NAMALWA (cell line): Measurements from ENCODE around the gene NLRP1.

Experiments
- DNase-seq: peaks from one replicate; pipeline ENCODE4 v3.0.0-alpha.2; 2015; ENCODE audit warnings: low spot score

Gene NLRP1

DNA sequence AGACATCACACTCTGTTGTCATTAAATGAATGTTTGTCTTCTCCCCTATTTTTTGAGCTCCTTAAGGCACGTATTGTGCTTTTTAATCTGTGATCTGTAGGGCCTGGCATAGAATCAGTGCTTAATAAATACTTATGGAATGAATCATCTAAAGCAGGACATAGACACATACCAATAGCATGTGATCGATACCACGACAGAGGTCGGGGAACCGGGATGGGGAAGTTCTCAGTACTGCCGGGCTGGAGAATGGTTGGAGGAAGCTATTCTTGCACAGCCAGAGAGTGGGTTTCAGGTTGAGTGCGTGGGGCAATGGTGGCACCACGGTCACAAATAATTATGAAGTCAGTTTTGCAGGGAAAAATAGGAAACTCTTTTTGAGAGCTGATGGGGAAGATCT lies 26.8 kb downstream of the NLRP1 start:
- no peak for DNase-seq

DNA sequence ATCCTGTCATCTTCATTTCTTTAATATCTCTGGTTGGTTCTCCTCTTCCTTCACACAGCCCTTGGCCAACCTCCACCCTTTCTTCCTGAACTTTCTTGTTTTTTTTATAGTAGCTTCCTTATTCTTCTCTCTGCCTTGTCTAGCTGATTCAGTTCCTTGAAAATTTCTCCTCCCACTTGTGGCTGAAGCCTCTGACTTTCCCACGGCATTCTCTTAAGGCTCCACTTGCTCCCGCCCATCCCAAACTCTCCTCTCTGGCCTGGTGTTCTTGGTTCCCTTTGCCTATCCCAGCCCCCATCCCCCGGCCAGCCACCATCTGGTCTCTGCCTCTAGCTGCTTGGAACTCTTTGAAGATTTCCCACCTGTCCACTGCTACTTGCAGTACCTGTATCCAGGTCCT lies 29.1 kb downstream of the NLRP1 start:
- no peak for DNase-seq

DNA sequence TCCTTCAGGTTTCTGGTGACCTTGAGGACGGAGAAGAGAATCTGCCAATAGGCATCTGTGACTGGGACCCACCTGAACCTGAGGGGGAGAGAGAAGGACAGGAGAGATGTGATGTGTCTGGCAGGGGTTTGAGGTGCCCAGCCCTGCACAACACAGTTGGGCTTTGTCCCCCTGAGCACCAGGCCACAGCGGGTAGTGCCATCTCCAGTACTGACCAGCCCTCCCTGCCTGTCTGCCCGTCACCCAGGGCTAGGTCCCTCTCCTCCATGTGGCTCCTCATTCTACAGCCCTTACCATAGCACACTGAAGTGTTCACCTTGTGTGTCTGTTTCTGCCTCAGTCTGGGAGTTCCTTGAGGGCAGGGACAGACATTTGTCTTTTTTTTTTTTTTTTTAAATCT lies 30.8 kb downstream of the NLRP1 start:
- no peak for DNase-seq

DNA sequence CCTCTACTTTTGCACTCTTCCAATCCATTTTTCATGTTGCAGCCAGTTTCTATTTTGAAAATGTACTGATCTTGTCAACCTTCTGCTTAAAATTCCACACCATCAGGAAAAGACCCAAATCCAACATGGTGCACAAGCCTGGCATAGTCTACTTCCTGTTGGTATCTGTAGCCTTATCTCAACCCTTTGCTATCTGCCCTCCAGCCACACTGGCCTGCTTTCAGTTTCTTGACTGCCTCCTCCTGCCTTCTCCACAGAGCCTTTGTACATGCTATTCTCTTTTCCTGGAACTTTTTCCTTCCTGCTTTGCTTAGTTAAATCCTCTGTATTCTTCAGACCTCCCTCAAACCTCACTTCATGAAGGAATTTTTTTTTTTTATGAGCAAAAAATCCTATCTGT lies 31.5 kb downstream of the NLRP1 start:
- DNase-seq = no peak

DNA sequence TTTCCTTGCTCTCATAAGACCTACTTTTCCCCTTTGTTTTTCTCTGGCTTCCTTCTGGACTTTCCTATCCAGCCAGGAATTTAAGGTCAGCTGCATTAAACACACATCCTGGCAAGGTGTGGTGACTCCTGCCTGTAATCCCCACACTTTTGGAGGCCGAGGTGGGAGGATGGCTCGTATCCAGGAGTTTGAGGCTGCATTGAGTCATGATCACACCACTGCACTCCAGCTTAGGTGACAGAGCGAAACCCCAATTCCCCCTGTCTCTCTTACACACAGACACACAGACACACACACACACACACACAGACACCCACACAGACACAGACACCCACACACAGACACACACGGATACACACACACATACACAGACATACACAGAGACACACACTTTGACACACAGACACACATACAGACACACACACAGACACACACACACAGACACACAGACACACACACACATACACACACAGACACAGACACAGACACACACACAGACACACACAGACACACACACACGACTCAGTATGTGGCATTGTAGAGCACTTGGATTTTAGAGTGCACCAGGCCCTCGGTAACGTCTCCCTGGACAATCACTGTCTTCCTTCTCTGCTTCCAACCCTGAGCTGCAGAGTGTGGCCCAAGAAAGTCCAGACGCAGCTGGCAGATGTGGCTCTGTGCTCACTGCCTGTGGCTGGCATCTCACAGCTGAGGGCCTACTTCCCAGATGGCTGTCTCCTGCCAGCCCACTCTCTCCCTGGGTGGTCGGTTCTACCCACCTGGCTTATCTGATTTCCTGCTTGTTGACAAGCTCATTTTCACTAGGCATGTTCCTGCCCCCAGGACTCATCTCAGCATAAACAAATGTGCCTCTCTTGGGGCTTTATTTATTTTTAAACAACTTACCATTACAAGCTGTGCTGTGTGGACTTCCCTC lies 39.0 kb downstream of the NLRP1 start:
- no peak for DNase-seq

DNA sequence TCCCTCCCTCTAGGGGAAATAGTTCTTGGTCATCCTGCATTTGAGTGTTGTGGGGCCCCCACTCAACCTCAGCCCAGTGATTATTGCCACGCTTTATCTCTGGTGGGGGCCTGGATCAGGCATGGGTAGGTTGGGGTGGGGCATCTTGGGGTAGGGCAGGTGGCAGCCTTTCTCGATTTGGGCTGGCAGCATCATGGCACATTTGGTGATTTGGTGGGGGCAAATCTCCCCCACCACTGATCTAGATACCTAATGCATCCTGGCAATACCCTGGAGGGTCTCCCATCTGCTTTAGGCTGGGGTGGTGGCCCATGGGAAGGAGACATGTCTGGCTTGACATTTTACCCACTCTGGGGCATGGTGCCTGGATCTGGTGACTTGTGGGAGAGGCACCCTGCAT lies 40.2 kb downstream of the NLRP1 start:
- no peak for DNase-seq

DNA sequence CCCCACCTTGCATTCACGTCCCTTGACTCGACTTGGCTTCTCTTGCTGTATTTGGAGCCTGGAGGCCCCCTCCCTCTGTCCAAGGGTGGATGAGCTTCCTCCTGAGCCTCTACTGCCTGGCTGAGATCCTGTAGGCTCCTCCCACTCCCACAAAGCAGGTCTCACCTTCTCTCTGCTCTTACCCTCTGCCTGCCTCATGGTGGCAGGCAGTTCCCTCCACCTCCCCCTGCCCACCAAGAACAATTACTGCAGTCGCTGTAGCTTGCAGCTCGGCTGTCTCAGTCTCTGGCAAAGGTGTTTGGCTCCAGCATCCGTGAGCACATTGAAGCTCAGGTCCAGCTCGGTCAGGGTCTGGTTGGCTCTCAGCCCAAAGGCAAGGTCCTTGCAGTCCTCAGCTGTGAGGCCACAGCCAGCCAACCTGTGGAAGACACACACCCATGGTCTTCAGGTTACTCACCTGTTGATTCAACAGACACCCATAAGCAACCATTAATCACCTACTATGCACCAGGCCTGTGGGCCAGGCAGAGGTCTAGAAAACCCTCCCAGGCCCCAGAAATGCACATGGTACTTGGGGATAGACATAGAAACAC lies 42.6 kb downstream of the NLRP1 start:
- DNase-seq = no peak

DNA sequence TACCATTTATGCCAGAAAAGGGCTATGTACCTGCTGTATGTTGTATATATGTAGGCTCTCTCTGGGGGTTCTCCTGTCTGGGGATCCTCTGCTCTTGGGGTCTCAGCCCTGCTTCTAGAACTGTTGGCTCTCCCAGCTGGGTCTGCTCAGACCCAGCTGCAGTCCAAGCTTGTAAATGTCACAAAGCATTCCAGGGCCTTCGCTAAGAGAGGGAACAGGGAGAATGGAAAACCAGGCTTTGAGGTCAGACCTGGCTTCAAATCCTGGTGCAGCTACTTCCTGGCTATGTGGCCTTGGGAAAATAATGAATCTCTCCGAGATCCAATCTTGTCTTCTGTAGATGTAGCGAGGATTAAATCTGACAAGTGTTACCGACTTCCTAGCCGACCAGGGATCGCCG lies 44.0 kb downstream of the NLRP1 start:
- DNase-seq = no peak

DNA sequence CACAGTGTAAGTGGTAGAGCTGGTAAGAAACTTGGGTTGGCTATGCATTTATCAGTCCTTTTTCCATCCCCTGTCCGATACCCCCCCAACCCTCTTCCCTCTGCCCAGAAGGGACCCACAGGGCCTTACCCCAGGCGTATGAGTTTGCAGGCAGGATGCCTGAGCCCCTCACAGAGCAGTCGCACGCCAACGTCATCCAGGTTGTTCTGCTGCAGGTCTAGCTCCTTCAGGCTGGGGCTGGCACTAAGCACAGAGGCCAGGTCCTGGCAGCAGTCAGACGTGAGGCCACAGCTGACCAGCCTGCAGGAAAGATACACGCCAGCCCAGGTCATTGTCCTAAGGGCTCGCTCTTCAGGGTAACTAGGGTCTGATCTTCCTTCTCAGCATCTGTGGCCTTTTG lies 45.0 kb downstream of the NLRP1 start:
- no peak for DNase-seq

DNA sequence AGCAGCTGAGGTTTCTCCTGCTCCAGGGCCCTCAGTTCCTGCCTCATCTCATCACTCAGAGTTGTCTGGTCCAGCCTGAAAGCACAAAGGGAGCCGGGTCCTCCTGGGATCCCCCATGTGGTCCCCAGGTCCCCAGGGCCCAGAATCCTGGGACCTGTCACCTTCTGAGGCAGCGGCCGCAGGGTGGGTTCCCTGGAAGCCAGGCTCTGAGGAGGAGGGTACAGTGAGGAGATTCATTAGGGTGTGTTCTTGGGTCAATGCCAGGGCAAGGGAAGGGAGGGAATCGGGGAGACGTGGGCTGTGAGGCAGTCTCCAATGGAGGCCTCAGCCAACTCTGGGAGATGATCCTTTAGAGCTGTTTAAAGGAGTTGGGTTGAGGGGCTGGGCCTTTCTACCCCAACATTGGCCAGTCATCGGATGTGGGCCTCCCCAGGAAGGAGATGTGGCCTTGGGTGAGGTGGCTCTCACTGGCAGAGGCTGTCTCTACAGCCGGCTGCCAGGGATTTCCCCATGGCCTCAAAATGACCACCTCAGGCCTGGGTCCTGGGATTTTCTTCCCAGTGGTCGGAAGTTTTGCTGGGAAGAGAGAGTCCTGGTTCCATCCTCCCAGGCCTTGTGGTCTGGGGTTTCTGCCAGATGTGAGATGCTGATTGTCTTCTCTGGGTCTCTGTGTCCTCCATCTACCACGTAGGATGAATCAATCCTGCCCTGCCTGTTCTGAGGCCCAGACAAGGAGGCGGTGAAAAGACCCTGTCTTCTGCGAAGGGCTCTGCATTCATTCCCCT lies 47.3 kb downstream of the NLRP1 start:
- no peak for DNase-seq

DNA sequence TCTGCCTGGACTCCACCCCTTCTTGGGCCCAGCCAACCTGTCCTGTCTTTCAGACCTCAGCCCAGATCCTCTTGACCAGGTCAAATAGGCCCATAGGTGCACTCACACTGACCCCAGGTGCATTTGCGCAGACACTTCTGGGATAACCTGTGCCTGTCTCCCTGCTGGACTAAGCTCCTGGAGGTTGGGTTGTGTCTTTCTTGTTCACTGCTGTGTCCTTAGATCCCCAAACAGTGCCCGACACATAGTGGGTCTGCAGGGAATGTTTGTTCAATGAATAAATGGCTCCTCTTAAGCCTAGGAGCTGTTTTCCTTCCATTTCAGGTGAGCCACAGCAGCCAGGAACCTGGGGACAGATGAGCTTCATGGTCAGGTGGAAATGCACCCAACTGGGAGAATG lies 48.9 kb downstream of the NLRP1 start:
- DNase-seq = no peak

DNA sequence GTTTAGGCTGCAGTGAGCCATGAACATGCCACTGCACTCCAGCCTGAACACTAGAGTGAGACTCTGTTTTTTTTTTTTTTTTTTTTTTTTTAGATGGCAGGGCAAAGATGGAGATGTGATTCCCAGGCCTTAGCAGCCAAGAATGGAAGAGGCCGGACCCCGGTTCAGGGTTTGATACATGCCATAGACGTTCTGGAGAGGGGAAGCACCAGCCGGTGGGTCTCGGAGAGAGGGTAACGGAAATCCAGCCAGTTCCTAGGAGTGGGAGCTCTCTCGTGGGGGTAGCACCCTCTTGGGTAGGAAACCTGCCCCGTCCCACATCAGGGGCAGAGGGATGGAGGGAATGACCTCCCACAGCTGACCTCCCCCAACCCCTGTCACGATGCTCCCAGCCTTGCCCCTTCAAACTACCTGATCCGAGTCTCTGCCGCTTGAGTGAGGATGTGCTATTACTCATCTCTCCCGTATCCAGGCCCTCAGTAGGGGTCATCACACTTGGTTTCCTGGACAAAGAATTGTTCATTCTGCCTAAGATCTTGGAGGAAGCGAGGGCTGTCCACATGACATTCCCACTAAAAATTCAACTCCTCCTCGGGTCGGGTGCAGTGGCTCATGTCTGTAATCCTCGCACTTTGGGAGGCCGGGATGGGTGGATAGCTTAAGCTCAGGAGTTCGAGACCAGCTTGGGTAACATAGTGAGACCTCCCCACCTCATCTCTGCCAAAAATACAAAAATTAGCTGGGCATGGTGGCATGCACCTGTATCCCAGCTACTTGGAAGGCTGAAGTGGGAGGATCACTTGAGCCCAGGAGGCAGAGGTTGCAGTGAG lies 50.6 kb downstream of the NLRP1 start:
- DNase-seq = no peak

DNA sequence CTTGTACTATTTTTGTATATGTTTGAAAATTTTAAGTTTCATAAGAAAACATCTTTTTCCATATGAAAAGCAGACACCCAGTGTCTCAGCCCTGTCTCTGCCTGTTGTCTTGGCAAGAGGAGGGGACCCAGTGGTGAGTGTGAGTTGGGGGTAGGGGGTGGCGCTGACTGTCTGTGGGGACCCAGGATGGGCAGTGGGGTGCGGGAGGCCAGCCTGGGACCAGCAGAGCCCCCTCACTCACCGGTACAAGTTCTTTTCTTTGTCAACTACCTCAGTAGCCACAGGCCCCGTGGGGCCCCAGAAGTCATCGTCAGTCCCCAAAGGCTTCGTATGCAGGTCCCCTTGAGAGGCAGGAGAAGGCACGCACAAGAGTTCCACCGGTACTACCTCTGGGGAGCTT lies 51.7 kb downstream of the NLRP1 start:
- DNase-seq = no peak

DNA sequence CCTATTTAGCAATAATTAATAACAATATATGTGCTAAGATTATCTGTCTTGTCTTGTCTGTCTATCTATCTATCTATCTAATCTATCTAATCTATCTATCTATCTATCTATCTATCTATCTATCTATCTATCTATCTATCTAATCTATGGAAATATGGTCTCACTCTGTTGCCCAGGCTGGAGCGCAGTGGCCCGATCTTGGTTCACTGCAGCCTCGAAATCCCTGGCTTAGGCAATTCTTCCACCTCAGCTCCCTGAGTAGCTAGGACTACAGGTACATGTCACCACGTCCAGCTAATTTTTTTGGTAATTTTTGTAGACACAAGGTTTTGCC lies 53.3 kb downstream of the NLRP1 start:
- DNase-seq = no peak

DNA sequence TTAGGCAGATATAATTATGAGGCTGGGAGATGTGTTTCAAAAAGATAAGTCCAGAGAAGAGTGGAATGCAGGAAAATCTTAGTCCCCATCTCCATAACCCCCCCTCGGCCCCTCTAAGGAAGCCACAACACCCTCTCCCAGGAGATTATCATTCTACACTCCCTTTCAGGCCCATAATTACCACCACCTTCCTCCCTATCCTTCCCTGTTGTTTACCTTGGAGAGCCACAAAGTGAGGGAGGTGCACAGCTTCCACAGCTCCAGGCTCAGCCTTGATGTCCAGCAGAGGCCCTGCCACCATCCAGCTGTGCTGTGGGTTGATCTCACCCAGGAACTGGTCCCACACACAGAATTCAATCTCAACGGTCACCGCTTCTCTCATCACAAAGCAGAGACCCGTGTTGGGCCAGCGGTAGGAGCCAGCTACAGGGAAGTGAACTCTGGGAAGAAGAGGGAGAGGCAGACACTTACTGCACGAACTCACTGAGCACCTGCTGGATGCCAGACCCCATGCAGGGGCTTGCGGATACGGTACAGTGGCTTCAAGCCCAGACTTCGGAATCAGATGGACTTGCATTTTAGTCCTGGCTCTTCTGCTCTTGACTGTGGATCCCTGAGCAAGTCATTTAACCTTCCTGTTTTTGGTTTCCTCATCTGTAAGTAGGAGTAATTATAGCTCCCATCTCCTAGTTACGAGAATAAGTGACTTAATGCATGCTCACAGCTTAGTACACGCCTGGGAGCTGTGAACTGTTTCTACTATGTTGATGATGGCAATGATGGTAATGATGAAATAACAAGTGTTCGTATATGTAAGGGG lies 53.8 kb downstream of the NLRP1 start:
- no peak for DNase-seq

DNA sequence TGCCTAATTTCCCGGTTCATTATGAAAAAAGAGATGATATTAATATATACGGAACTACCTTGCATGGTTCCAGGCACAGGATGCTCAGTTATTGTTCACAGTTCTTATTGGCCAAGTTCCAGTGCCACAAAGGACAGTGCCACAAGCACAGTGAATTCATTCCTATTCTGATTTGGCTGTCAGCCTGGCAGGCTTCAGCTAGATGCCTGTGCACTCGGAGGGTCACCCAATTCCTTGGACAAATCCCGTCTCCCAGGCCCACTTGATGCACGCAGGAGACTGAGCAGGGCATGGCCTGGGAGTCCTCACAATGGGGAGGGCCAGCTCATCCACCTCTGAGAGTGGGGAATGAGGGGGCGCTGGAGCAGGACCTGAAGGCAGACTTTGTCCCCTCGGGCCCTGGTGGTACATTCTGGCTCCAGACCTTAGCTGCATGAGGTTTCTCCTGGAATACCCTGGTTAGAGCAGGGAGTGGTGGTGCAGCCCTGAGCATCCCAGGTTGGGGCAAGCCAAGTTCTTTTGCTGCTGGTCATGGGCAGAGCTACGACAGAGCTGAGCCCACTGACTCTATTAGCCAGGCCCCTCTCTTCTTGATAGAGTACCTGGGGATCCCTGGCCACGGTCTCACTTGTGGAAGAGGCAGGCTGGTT lies 56.6 kb downstream of the NLRP1 start:
- DNase-seq = no peak

DNA sequence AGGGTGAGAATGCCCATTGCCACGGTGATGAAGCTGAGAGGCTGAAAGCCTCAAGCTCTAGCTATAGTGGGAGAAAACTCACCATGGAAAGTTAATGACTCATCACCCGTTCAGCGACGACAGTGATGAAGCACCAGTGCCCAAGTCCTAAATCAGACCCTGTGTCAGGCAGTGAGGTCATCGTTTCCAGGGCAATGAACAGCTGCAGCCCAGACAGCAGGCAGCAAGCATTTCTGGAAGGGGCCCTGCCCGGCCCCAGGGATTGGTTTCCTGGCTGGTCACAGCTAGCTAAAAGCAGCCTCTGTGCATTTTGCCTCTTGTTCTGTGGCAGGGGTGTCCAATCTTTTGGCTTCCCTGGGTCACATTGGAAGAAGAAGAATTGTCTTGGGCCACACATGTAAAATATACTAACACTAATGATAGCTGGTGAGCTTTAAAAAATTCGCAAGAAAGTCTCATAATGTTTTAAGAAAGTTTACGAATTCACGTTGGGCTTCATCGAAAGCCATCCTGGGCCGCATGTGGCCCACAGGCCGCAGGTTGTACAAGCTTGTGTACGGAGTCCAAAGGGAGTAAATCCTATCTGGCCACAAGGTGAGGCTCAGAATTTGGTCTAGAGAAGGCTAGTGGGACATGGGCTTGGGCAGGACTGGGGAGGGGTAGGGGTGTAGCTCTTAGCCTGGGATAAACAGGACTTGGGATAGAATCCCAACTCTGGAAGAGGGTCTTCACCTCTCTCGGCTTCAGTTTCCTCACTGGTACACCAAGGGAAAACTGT lies 57.3 kb downstream of the NLRP1 start:
- DNase-seq = peak; percentile 18

DNA sequence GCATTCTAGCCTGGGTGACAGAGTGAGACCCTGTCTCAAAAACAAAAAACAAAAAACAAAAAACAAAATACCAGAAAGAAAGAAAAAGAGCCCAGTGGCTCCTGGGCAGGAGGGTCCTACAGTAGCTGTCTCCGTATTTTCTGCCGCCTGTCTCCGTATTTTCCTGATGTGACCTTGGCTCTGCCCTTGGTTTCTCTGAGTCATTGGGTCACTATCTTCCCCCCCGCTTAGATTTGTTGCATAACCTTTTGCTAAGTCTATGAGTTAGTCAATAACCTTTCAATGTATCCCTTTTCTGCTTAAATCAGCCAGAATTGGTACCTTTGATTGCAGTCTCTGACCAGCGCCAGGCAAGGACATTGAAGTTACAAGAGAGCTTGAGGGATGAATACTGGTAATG lies 61.1 kb downstream of the NLRP1 start:
- DNase-seq = no peak

DNA sequence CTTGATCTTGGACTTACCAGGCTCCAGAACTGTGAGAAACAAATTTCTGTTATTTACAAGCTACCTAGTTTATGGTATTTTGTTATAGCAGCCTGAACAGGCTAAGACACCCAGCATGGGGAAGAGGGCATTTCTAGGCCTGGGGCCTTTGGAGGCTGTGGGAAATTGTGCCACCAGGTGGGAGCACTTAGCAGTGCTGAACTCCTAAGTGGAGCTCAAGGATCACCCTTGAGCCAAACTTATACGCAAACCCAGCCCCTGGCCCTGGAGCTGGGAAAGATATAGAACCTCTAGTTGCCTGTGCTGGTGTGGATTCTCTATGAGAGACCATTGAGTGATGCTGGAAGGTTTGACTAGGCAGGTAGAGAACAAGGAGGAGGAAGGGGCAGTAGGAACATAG lies 61.8 kb downstream of the NLRP1 start:
- no peak for DNase-seq
